IMR-90 (cell line): ENCODE measurements around the gene ZBTB40.

ENCODE experiments used
- BHLHE40 ChIP-seq: fragments of 150-350 bp; IDR thresholded peaks from 2 replicates; pipeline ENCODE4 v1.6.1; 2016; ENCODE audit warnings: mild to moderate bottlenecking, low read depth, low read length
- CEBPB ChIP-seq: IDR thresholded peaks from 2 replicates; pipeline ENCODE4 v1.6.1; 2012; ENCODE audit warnings: low read depth, low read length, improper control_type of control experiment
- FOS ChIP-seq: fragments of 150-350 bp; IDR thresholded peaks from 2 replicates; pipeline ENCODE4 v1.6.1; 2016; ENCODE audit warnings: low read depth, low read length
- MAZ ChIP-seq: IDR thresholded peaks from 2 replicates; pipeline ENCODE4 v1.6.1; 2012; ENCODE audit warnings: low read depth, mild to moderate bottlenecking, low read length, improper control_type of control experiment, moderate library complexity, borderline replicate concordance
- MXI1 ChIP-seq: IDR thresholded peaks from 2 replicates; pipeline ENCODE4 v1.6.1; 2012; ENCODE audit warnings: low read depth, mild to moderate bottlenecking, low read length, moderate library complexity, borderline replicate concordance
- NFE2L2 ChIP-seq: fragments of 150-350 bp; IDR thresholded peaks from 2 replicates; pipeline ENCODE4 v1.6.1; 2016; ENCODE audit warnings: low read depth, mild to moderate bottlenecking, low read length
- POLR2A ChIP-seq: IDR thresholded peaks from 2 replicates; pipeline ENCODE4 v1.6.1; 2012; ENCODE audit warnings: mild to moderate bottlenecking, low read depth, low read length
- RAD21 ChIP-seq: IDR thresholded peaks from 2 replicates; pipeline ENCODE4 v1.6.1; 2012; ENCODE audit warnings: low read length, improper control_type of control experiment
- RCOR1 ChIP-seq: IDR thresholded peaks from 2 replicates; pipeline ENCODE4 v1.6.1; 2012; ENCODE audit warnings: mild to moderate bottlenecking, low read length, improper control_type of control experiment; ENCODE audit not compliant: insufficient replicate concordance
- RFX5 ChIP-seq: IDR thresholded peaks from 2 replicates; pipeline ENCODE4 v1.8.0; 2012; ENCODE audit warnings: low read depth, mild to moderate bottlenecking, low read length, moderate library complexity
- SMC3 ChIP-seq: fragments of 150-350 bp; IDR thresholded peaks from 2 replicates; pipeline ENCODE4 v1.6.1; 2016; ENCODE audit warnings: low read depth, mild to moderate bottlenecking, antibody characterized with exemption, low read length, moderate library complexity
- USF2 ChIP-seq: fragments of 150-350 bp; IDR thresholded peaks from 2 replicates; pipeline ENCODE4 v1.6.1; 2017; ENCODE audit warnings: mild to moderate bottlenecking, antibody characterized with exemption, low read length, low read depth
- TF ChIP-seq, protein P1 (sequence below): fragments of 150-350 bp; IDR thresholded peaks from 2 replicates; pipeline ENCODE4 v1.6.1; 2016; ENCODE audit warnings: low read depth, mild to moderate bottlenecking, low read length, moderate library complexity, borderline replicate concordance
- TF ChIP-seq, protein P2 (sequence below): conservative IDR thresholded peaks from 2 replicates; pipeline ENCODE4 v1.5.1; 2012; ENCODE audit warnings: mild to moderate bottlenecking, low read depth, low read length, improper control_type of control experiment

- TF ChIP-seq NFE2L2 (no peak), USF2 (no peak), RAD21 (no peak), RCOR1 (no peak), POLR2A (no peak), FOS (no peak), CEBPB (no peak), MAZ (no peak), BHLHE40 (no peak), MXI1 (no peak), RFX5 (no peak), SMC3 (no peak)
- TF ChIP-seq, protein P1, sequence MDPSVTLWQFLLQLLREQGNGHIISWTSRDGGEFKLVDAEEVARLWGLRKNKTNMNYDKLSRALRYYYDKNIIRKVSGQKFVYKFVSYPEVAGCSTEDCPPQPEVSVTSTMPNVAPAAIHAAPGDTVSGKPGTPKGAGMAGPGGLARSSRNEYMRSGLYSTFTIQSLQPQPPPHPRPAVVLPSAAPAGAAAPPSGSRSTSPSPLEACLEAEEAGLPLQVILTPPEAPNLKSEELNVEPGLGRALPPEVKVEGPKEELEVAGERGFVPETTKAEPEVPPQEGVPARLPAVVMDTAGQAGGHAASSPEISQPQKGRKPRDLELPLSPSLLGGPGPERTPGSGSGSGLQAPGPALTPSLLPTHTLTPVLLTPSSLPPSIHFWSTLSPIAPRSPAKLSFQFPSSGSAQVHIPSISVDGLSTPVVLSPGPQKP, result no peak
- TF ChIP-seq, protein P2, sequence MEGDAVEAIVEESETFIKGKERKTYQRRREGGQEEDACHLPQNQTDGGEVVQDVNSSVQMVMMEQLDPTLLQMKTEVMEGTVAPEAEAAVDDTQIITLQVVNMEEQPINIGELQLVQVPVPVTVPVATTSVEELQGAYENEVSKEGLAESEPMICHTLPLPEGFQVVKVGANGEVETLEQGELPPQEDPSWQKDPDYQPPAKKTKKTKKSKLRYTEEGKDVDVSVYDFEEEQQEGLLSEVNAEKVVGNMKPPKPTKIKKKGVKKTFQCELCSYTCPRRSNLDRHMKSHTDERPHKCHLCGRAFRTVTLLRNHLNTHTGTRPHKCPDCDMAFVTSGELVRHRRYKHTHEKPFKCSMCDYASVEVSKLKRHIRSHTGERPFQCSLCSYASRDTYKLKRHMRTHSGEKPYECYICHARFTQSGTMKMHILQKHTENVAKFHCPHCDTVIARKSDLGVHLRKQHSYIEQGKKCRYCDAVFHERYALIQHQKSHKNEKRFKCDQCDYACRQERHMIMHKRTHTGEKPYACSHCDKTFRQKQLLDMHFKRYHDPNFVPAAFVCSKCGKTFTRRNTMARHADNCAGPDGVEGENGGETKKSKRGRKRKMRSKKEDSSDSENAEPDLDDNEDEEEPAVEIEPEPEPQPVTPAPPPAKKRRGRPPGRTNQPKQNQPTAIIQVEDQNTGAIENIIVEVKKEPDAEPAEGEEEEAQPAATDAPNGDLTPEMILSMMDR, result no peak
Observed at GRCh38 chr1:22575532-22576149, 124.0 kb downstream of the ZBTB40 start.
